Fibroblast of lung (primary cell): ENCODE measurements around the gene PPME1. TPM values are rescaled to one million over a fixed set of nuclear protein-coding genes. Genes with fewer than 3 reads are reported as not detected.

Experiments used
- DNase-seq, 2 donors: peaks; one replicate each; pipeline versions ENCODE4 v3.0.0 to v3.0.0-alpha.2; 2010; ENCODE audit warnings: low read depth in 2 of 2
- H2AFZ ChIP-seq: 2 replicates; pipeline ENCODE4 v1.5.1; 2012; ENCODE audit warnings: low read length, control low read depth, inconsistent platforms
- H3K27ac ChIP-seq: 2 replicates; pipeline ENCODE4 v1.5.1; 2011; ENCODE audit warnings: low read length, control low read depth; ENCODE audit not compliant: insufficient read depth
- H3K27me3 ChIP-seq: 2 replicates; pipeline ENCODE4 v1.5.1; 2011; ENCODE audit warnings: mild to moderate bottlenecking, low read length; ENCODE audit not compliant: control insufficient read depth, insufficient read depth
- H3K36me3 ChIP-seq: 2 replicates; pipeline ENCODE4 v1.5.1; 2011; ENCODE audit warnings: low read length; ENCODE audit not compliant: control insufficient read depth, insufficient read depth
- H3K4me1 ChIP-seq: 2 replicates; pipeline ENCODE4 v1.5.1; 2011; ENCODE audit warnings: low read length; ENCODE audit not compliant: control insufficient read depth, insufficient read depth; ENCODE audit errors: extremely low read depth
- H3K4me2 ChIP-seq: 2 replicates; pipeline ENCODE4 v1.5.1; 2011; ENCODE audit warnings: low read length, control low read depth; ENCODE audit not compliant: insufficient read depth; ENCODE audit errors: extremely low read depth
- H3K4me3 ChIP-seq, 4 experiments: fragments of 200-600 bp in 1 of 4; sonication (generic) in 1 of 4; replicated peaks in 1 of 4; 2 replicates each; pipeline ENCODE4 v1.5.1; 2011 to 2016; ENCODE audit warnings: low read length in 4 of 4, low read depth in 3 of 4, mild to moderate bottlenecking in 3 of 4, control low read depth in 2 of 4, inconsistent platforms in 1 of 4, mixed read lengths in 1 of 4; ENCODE audit not compliant: insufficient read depth in 1 of 4; ENCODE audit errors: control extremely low read depth in 1 of 4
- H3K79me2 ChIP-seq: 2 replicates; pipeline ENCODE4 v1.5.1; 2012; ENCODE audit warnings: mild to moderate bottlenecking, low read length, inconsistent platforms; ENCODE audit not compliant: control insufficient read depth, insufficient read depth
- H3K9ac ChIP-seq: 2 replicates; pipeline ENCODE4 v1.5.1; 2011; ENCODE audit warnings: mild to moderate bottlenecking, low read length, control low read depth; ENCODE audit not compliant: insufficient read depth
- H3K9me3 ChIP-seq: 2 replicates; pipeline ENCODE4 v1.5.1; 2012; ENCODE audit warnings: low read depth, low read length; ENCODE audit not compliant: control insufficient read depth, insufficient read depth
- H4K20me1 ChIP-seq: 2 replicates; pipeline ENCODE4 v1.5.1; 2011; ENCODE audit warnings: low read length; ENCODE audit not compliant: control insufficient read depth, insufficient read depth; ENCODE audit errors: extremely low read depth
- CTCF ChIP-seq, 2 donors: IDR thresholded peaks in 1 of 2; conservative IDR thresholded peaks in 1 of 2; 1 replicate in 1 of 2; 2 replicates in 1 of 2; pipeline ENCODE4 v1.5.1; 2011 to 2012; ENCODE audit warnings: low read length in 2 of 2, control low read depth in 1 of 2, inconsistent platforms in 1 of 2, low read depth in 1 of 2, mild to moderate bottlenecking in 1 of 2
- EZH2 ChIP-seq: IDR thresholded peaks from 2 replicates; pipeline ENCODE4 v1.5.1; 2012; ENCODE audit warnings: low read length, control low read depth, mild to moderate bottlenecking; ENCODE audit errors: missing control alignments
- polyA plus RNA-seq, 2 donors: library from polyadenylated mRNA; depleted of rRNA in 1 of 2; stranded (reverse) in 1 of 2; unstranded in 1 of 2; fragments of >200 nt; gene quantifications; 2 replicates each; pipeline ENCODE4 v1.2.1, GENCODE V29; 2011 to 2012; ENCODE audit warnings: missing spikeins in 1 of 2
- total RNA-seq: library from RNA; depleted of rRNA; stranded (reverse); fragments of >200 nt; gene quantifications from 2 replicates; pipeline ENCODE4 v1.2.1, GENCODE V29; 2014

The PPME1 gene
- total and polyA plus RNA-seq, 2 donors (not counting 1 experiment from before 2014, with no cell fraction given): 35.3 to 38.8 TPM

GRCh38 chr11:74235121-74235520, 64.0 kb downstream of the PPME1 start:
- H3K4me3 ChIP-seq: no peak overlapping the region
- no peaks in the 10 kb centered on the region for H3K4me1 ChIP-seq
- no peak for DNase-seq
- no peaks in the 10 kb centered on the region for H3K9me3 ChIP-seq
- H2AFZ ChIP-seq: no peak overlapping the region
- no peak overlapping the region for H3K4me2 ChIP-seq
- no peaks in the 10 kb centered on the region for H4K20me1 ChIP-seq
- no peaks in the 10 kb centered on the region for H3K36me3 ChIP-seq
- H3K79me2 ChIP-seq: no peaks in the 10 kb centered on the region
- H3K27me3 ChIP-seq: no peaks in the 10 kb centered on the region
- no peak overlapping the region for H3K27ac ChIP-seq
- no peak overlapping the region for H3K9ac ChIP-seq
- no peak for TF ChIP-seq EZH2
- no peak for TF ChIP-seq CTCF (conservative IDR thresholded peaks at IDR 0.05 in 1 of 2, IDR thresholded peaks at IDR 0.05 in 1 of 2; ENCODE audit: low read depth in 1 of 2, low read length in 2 of 2)

- Histone ChIP-seq H3K9ac (no peak overlapping the region), H3K27me3 (no peaks in the 10 kb centered on the region), H3K4me3 (no peak overlapping the region), H3K79me2 (no peaks in the 10 kb centered on the region), H4K20me1 (no peaks in the 10 kb centered on the region), H3K27ac (no peak overlapping the region), H3K4me2 (no peak overlapping the region), H3K4me1 (no peaks in the 10 kb centered on the region), H3K9me3 (no peaks in the 10 kb centered on the region), H3K36me3 (no peaks in the 10 kb centered on the region), H2AFZ (no peak overlapping the region)
- DNase-seq: no peak
- TF ChIP-seq EZH2 (no peak), CTCF (conservative IDR thresholded peaks at IDR 0.05 in 1 of 2, IDR thresholded peaks at IDR 0.05 in 1 of 2; ENCODE audit: low read depth in 1 of 2, low read length in 2 of 2) (no peak)
Measured at GRCh38 chr11:74237541-74237940, 66.5 kb downstream of the PPME1 start.

GRCh38 chr11:74238243-74238642, 67.2 kb downstream of the PPME1 start:
- TF ChIP-seq CTCF (conservative IDR thresholded peaks at IDR 0.05 in 1 of 2, IDR thresholded peaks at IDR 0.05 in 1 of 2; ENCODE audit: low read depth in 1 of 2, low read length in 2 of 2): no peak
- no peak for TF ChIP-seq EZH2
- Histone ChIP-seq H2AFZ (no peak overlapping the region), H3K4me3 (no peak overlapping the region), H3K27me3 (no peaks in the 10 kb centered on the region), H3K4me2 (no peak overlapping the region), H3K4me1 (no peaks in the 10 kb centered on the region), H3K36me3 (no peaks in the 10 kb centered on the region), H3K79me2 (no peaks in the 10 kb centered on the region), H4K20me1 (no peaks in the 10 kb centered on the region), H3K9ac (no peak overlapping the region), H3K9me3 (no peaks in the 10 kb centered on the region), H3K27ac (no peak overlapping the region)
- no peak for DNase-seq
